ENCODE data around the gene IL11. TPM values are rescaled to one million over a fixed set of nuclear protein-coding genes. Genes with fewer than 3 reads are reported as not detected.

The IL11 gene
- total and polyA plus RNA-seq, 2 of the 8 experiments (the other 6 are each of a cell fraction or from before 2014, with no cell fraction given), result 1.7 to 2.8 TPM

DNA sequence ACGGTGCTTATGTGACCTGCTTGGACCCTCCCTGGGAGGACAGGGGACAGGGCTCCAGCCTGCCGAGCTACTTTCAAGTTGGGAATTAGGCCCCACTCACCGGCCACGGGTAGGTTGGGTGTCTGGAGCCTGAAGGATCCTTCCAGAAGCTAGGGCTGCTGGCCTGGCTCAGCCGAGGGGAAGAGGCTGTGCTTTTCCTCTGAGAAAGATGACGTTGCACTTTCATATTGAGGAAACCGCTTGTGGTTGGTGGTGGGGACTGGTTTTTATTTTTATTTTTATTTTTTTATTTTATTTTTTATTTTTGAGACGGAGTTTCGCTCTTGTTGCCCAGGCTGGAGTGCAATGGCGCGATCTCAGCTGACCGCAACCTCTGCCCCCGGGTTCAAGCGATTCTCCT is 45.1 kb downstream of the IL11 start, which contains the start of gene TMEM150B:
TSS of gene TMEM150B (minus strand) at position 170 of the 400 bp plus-strand sequence. CDS start 4,305 bp downstream, outside the sequence.
- Histone ChIP-seq H3K36me3 (ENCODE audit: control insufficient read depth in 2 of 4, insufficient read depth in 4 of 4, low read length in 3 of 4) (no peaks in the 10 kb centered on the region), H3K79me2 (ENCODE audit: control insufficient read depth in 1 of 2, insufficient read depth in 2 of 2, low read length in 2 of 2) (no peaks in the 10 kb centered on the region), H4K8ac (ENCODE audit: extremely low read depth, insufficient read depth, low read length) (no peak within 1 kb of the TSS), H4K20me1 (replicated peaks in 1 of 2; ENCODE audit: control insufficient read depth in 1 of 2, insufficient read depth in 2 of 2, low read length in 2 of 2) (no peaks in the 10 kb centered on the region), H2BK5ac (ENCODE audit: low read depth, low read length) (no peak within 1 kb of the TSS), H3K9me3 (ENCODE audit: insufficient read depth in 2 of 2, low read depth in 1 of 2, low read length in 1 of 2) (no peaks in the 10 kb centered on the region), H2AFZ (ENCODE audit: low read length) (no peak within 1 kb of the TSS), H3K4me1 (replicated peaks in 1 of 4; ENCODE audit: control insufficient read depth in 3 of 4, insufficient read depth in 4 of 4, low read length in 3 of 4) (peaks cover 0 to 8% (median 4%) of the 10 kb centered on the region in 4 experiments; a peak in 6 of 7 replicates), H3K9ac (replicated peaks in 1 of 4; ENCODE audit: extremely low read depth in 1 of 4, low read depth in 3 of 4, low read length in 3 of 4) (no peak within 1 kb of the TSS), H3K4ac (replicated peaks; ENCODE audit: insufficient read length, low read depth, low read length) (peak within 1 kb of the TSS; percentile 69), H3K79me1 (ENCODE audit: low read depth, low read length) (no peaks in the 10 kb centered on the region), H2BK20ac (ENCODE audit: low read length) (no peak within 1 kb of the TSS), H4K5ac (ENCODE audit: insufficient read length, low read depth, low read length) (no peak within 1 kb of the TSS), H3K27ac (ENCODE audit: low read depth, low read length) (no peak within 1 kb of the TSS), H3K23ac (ENCODE audit: insufficient read length) (no peak within 1 kb of the TSS), H2BK120ac (replicated peaks; ENCODE audit: low read depth, low read length) (no peak within 1 kb of the TSS), H3K23me2 (ENCODE audit: low read depth, low read length) (no peaks in the 10 kb centered on the region; the same call in 1 of the 2 replicates), H3K18ac (ENCODE audit: extremely low read depth, low read length) (no peak within 1 kb of the TSS), H2BK15ac (ENCODE audit: low read length) (peak within 1 kb of the TSS; percentile 46; the same call in 1 of the 2 replicates), H3K56ac (replicated peaks; ENCODE audit: insufficient read length, low read depth, low read length) (no peak within 1 kb of the TSS), H2BK12ac (ENCODE audit: low read depth, low read length) (0 out of 2 replicates have a peak within 1 kb of the TSS, but pooled peaks have one; percentile 50), H3K4me3 (ENCODE audit: extremely low read depth in 1 of 4, insufficient read depth in 2 of 4, low read depth in 3 of 4, low read length in 4 of 4) (no peak within 1 kb of the TSS), H4K91ac (replicated peaks; ENCODE audit: insufficient read length, low read length) (peak within 1 kb of the TSS; percentile 55), H2AK5ac (ENCODE audit: low read depth, low read length) (no peak within 1 kb of the TSS), H3K4me2 (ENCODE audit: insufficient read depth in 1 of 2, low read depth in 2 of 2, low read length in 2 of 2) (no peak within 1 kb of the TSS), H3K27me3 (replicated peaks in 1 of 4; ENCODE audit: control insufficient read depth in 3 of 4, extremely low read depth in 1 of 4, insufficient read depth in 3 of 4, low read length in 3 of 4) (no peaks in the 10 kb centered on the region), H3K14ac (ENCODE audit: insufficient read length) (no peak within 1 kb of the TSS)
- CTCF ChIA-PET (ENCODE audit: partially characterized antibody), result interaction anchor here (1.4 to 1.5 kb wide), 2 partner anchors 14 to 22 kb away, joined by 3 to 5 read pairs; partner anchors contain the start of gene KMT5C
- 93% methylated on average over 14 of the region's 14 CpGs; no CpG with 5 or more reads in 1 of the 2 experiments for WGBS, 2 experiments (ENCODE audit: extremely low coverage in 1 of 2, insufficient coverage in 1 of 2, insufficient read length in 1 of 2, insufficient replicate concordance in 2 of 2, low coverage in 1 of 2, low lambda C conversion rate in 2 of 2, missing lambda C conversion rate in 1 of 2)
- POLR2A ChIA-PET (ENCODE audit: partially characterized antibody), result interaction anchor here (1.0 to 1.7 kb wide), 3 partner anchors 8 to 82 kb away, joined by 3 read pairs; partner anchors contain the start of gene UBE2S
- FAIRE-seq (no peak), DNase-seq (ENCODE audit: low read depth in 1 of 2, low spot score in 2 of 2) (no peak)
- TF ChIP-seq SP1 (IDR thresholded peaks at IDR 0.05; ENCODE audit: low read depth, low read length) (no peak), KDM4A (IDR thresholded peaks at IDR 0.05; ENCODE audit: low read depth, low read length, severe bottlenecking) (no peak), NRF1 (IDR thresholded peaks at IDR 0.05; ENCODE audit: low read depth, low read length) (no peak), TCF12 (IDR thresholded peaks at IDR 0.05; ENCODE audit: low read depth, low read length) (no peak), MAFK (IDR thresholded peaks at IDR 0.05; ENCODE audit: low read depth, low read length) (no peak), BACH1 (IDR thresholded peaks at IDR 0.05; ENCODE audit: low read length) (no peak), PHF8 (conservative IDR thresholded peaks at IDR 0.05; ENCODE audit: low read depth, low read length) (no peak), RFX5 (IDR thresholded peaks at IDR 0.05; ENCODE audit: borderline replicate concordance, low read depth, low read length) (no peak), TAF1 (IDR thresholded peaks at IDR 0.05; ENCODE audit: low read depth, low read length) (no peak), CBX8 (IDR thresholded peaks at IDR 0.05; ENCODE audit: borderline replicate concordance, low read depth, low read length) (no peak), POLR2A (IDR thresholded peaks at IDR 0.05; ENCODE audit: control extremely low read depth in 1 of 2, low read depth in 2 of 2, low read length in 2 of 2) (no peak), GTF2F1 (IDR thresholded peaks at IDR 0.05; ENCODE audit: borderline replicate concordance, low read depth, low read length) (no peak)
- TF ChIP-seq, protein P1, sequence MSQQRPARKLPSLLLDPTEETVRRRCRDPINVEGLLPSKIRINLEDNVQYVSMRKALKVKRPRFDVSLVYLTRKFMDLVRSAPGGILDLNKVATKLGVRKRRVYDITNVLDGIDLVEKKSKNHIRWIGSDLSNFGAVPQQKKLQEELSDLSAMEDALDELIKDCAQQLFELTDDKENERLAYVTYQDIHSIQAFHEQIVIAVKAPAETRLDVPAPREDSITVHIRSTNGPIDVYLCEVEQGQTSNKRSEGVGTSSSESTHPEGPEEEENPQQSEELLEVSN (IDR thresholded peaks at IDR 0.05), result no peak
- TF ChIP-seq, protein P2, sequence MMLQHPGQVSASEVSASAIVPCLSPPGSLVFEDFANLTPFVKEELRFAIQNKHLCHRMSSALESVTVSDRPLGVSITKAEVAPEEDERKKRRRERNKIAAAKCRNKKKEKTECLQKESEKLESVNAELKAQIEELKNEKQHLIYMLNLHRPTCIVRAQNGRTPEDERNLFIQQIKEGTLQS (IDR thresholded peaks at IDR 0.05; ENCODE audit: insufficient read depth, low read depth, low read length), result no peak
